Glomerular endothelial cell (primary cell): Measurements from ENCODE around the gene TSPAN18. TPM values are rescaled to one million over a fixed set of nuclear protein-coding genes. Genes with fewer than 3 reads are reported as not detected.

Experiments
- DNase-seq: peaks from one replicate; pipeline ENCODE4 v3.0.0-alpha.2; 2011; ENCODE audit warnings: low read depth, low spot score; ENCODE audit errors: extremely low read depth
- total RNA-seq: library from RNA; depleted of rRNA; stranded (reverse); fragments of >200 nt; gene quantifications from 2 replicates; pipeline ENCODE4 v1.2.3, GENCODE V29; 2015

The TSPAN18 gene
- total RNA-seq, 1 donor from 2014 or later, result 128 TPM

DNA sequence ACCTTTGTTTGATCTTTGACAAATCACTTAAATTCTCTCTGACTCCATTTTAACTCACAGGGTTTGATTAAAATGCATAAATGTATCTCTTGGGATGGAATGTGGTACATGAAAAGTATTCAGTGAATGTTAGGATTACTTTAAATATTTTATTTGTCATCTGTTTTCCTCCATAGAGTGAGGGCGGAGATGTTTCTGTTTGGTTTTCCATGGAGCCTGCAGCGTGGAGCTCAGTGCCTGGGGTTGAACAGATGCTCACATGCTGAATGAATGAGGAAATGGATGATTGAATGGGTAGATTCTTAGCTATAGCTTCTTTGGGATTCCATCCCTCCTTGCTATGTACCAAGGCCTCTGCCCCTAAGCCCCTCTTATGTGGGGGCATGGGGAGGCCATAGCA, 10.0 kb downstream of the TSPAN18 start:
- no peak for DNase-seq

DNA sequence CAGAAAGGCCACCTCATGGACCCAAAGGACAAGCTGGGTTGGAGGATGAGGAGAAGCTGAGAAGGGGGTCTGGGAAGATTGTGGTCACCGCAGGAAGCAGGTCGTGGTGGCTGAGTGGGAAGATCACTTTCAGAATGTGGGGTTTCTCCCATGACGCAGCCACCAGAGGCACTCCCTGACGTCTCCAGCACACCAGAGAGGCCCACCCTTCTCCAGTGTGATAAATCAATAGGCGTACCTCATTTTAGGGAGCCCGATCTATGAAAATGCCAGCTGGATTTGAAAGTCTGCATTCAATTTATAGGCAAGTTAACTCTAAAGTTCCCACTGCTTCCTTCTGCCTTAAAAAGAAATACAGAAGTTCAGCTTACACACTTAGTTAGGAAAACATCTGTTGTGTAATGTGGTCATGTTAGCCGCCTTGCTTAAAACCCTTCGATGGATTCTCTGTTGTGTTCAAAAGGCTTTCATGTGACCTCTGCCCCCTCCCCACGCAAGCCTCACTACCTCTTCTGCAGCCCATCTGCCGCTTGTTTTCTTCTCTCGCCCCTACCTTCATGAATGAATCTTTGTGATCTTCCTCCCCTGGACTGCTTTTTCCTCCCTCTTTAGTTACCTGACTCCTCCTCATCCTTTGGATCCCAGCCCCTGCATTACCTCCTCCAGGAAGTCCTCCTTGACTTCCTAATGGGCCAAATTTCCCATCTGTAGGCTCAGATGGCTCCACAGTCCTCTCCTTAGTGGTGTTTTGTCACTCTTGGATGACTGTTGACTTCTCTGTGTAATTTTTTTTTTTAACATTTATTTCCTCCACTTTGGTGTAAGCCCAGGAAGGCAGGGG, 10.7 kb downstream of the TSPAN18 start:
- no peak for DNase-seq

DNA sequence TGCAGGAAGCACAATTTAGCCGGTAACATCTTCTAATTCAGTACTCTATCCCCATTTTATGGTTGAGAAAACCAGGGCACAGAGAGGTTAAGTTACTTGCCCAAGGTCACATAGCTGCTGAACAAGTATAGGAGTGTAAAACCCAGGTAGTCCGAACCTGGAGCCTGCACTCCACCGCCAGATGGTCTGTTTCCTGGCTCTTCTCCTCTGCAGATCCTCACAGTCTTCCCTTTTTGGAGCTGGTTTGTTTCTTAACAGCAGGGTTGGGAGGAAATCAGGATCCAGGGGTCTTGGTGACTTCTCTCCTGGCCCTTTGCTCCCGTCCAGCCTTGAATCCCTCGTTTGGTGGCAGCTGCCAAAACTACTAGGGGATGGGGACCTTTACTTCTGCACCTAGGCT, 12.0 kb downstream of the TSPAN18 start:
- DNase-seq, result no peak

DNA sequence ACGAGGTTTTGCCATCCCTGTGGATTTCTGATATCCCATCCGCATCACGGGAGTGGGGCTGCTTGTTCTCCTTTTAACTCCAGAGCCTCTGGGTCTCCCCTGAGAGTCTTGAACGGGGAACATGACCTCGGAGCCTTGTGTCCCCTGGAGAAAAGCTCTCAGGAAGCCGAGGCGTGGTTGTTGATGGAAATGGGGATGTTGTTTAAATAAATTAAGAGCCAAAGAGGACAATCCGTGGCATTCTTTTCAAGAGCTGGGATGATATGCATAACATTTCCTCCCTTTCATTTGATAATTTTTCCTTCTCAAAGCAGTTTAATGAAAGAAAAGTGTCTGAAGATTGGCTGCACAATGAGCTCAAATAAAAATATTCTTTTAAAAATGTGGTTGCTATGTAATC, 14.2 kb downstream of the TSPAN18 start:
- no peak for DNase-seq

DNA sequence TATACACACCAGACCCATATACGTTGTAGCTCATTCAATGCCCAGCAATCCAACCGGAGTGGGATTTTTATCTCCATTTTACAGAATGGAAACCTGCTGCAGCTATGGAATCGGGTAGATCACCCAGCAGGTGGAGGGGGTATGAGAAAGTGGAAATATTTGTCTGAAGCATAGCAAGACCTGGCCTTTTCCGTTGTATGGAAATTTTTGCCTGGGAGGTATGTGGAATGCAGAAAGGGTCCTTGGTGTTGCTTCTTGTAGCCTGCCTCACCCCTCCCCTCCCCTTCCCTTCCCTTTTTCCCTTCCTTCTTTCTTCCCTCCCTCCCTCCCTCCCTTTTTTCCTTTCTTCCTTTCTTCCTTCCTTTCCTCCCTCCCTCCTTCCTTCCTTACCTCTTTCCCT, 15.2 kb downstream of the TSPAN18 start:
- no peak for DNase-seq

DNA sequence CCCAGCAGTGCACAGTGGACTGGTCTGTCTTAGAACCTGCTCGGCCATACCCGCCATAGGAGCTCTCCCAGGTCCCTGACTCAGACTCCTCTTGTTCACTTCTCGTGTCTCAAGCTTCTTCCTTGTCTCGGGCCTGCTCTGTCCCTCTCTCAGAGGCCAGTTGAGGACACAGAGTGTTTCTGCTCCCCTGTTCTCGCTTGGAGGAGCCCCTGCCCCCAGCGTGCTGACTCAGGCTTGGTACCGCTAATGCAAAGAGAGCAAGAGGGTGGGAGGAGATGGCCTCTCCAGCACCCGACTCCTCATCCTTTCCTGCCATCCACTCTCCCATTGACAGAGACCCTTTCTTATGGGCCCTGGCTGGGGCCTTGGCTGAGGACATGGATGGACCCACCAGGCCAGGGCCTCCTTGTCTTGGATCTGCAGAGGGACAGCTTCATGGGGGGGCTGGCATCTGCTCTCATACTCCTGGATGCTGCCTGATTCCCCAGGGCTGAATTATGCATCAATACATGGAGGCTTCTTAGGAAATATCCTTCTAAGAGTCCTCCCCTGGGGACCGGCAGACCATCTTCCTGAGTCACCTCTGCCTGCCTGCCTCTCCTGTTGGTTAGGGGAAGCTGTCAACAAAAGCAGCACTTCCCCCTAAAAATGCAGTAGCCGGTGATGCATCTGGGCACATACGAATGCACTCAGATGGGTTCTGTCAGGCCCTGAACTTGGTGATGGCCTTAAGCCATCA, 15.9 kb downstream of the TSPAN18 start:
- no peak for DNase-seq

DNA sequence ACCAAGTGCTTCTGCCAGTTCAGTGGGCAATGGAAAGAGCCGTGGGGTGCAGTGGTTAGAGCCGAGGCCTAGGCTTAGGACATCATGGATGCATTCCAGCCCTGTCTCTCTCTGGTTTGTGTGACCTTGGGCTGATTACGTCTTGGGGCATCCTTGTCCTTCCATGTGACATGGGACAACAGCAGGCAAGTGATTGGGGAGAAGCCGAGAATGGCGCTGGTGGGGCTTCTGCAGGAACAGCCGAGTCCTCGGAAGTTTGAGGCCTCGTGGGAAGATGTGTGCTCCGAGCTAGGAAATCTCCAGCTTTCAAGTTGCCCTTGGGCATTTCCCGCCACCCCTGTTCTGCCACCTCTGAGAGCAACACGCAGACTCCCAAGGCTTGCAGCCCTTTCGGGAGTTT, 16.6 kb downstream of the TSPAN18 start:
- DNase-seq, result no peak

DNA sequence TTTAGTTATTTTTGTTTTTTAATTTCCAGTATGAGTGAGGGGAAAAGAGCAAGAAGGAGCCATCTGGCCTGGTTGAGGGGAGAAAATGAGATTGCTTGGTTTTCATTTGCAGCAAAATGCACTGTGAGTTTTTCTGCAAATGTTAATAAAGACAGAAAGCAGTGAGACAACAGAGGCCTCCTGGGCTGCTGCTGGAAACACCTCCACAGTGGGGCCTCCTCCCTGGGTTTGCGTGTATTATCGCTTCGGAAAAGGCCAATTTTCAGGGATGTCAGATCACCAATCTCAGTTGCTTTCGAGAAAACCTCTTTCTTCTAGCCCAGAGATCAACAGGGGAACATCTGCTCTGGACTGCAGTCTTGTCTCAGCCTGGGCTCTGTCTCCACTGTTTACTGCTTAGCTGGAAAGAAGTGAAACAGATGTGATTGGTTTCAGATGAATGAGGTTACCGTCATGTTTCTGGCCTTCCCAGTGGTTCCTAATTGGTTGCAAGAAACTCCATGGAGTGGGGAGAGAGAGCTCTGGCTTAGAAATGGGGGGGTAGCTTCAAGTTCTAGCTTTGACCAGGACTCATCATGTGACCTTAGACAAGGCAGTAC, 17.3 kb downstream of the TSPAN18 start:
- no peak for DNase-seq

DNA sequence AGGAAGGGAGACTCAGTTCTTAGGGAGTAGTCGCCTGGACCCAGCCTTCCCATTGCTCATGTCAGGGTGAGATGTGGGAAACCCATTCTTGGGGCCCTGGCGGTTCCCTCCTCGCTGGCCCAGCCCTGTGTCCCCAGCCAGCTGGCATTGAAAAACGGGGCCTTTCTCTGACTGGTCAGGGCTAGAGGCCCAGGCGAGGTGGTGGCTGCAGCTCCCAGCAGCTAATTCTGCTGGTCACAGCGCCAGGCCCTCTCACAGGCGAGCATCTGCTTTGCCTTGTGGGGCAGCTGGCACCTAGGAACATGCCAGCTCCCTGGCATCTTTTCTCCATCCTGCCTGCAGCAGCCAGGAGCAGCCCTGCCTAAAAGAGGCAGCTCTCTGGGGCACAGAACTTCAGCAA, 20.1 kb downstream of the TSPAN18 start:
- no peak for DNase-seq

DNA sequence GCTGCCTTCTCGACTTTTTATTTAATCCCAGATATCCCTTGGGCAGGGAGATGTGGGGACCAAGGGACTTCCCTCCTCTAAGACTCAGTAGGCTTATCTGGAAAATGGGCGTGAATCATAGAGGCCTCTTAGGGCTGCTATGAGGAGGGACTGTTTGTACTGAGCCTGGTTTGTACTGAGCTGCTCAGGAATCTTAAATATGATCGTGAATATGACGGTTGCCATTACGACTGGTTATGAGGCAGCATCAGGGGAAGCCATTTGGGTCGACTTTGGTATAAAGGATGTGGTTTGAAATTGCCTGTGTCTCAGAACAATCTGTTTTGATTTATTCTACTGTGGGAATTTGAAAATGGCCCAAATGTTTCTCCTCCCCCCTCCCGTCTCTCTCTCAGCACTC, 20.6 kb downstream of the TSPAN18 start:
- no peak for DNase-seq

DNA sequence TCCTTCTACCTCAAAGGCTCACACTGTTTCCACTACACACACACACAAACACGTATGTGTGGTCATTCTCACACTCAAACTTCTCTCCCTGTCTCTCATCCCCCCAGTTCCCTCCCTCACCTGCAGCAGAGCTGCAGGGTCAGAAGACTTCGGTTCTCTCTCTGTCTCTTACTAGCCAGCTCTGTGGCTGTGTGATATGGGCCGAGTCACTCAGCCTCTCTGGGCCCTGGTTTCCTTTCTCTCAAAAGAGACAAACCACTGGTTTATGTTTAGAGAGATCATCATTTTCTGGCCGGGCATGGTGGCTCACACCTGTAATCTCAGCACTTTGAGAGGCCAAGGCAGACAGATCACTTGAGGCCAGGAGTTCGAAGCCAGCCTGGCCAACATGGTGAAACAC, 21.1 kb downstream of the TSPAN18 start:
- DNase-seq, result no peak

DNA sequence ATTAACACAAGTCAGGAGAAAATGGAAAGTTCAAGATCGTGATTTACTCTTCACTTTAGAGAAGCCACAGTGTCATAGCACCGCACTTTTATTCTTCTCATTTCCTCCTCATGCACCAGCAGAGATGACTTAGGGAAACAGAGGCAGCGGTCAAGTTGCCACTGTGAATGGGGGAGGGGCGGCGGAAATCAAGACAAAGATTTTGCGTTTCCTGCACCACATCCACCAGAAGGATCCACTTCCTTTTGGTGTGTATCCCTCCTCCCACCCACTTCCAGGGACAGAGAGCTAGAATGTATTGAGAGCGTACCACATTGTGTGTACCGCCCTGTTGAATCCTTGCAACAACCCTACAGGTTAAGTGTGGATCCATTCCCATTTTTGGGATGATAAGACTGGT, 21.8 kb downstream of the TSPAN18 start:
- no peak for DNase-seq

DNA sequence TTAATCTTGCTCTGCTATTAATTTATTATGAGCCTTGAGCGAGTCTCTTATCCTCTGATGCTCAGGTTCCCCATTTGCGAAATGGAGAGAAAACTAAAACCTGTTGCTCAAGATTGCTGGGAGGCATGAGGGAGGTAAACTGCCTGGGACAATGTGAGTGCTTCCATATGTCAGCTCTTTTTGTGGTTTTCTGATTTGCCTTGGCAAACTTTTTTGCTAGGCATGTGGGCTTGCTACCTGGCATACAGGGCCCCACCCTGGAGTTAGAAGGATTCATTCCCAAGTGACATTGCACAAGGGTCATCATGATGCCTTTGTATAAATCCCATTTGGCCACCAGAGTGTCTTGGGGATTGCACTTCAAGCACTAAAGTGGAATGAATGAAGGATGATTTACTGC, 22.4 kb downstream of the TSPAN18 start:
- no peak for DNase-seq

DNA sequence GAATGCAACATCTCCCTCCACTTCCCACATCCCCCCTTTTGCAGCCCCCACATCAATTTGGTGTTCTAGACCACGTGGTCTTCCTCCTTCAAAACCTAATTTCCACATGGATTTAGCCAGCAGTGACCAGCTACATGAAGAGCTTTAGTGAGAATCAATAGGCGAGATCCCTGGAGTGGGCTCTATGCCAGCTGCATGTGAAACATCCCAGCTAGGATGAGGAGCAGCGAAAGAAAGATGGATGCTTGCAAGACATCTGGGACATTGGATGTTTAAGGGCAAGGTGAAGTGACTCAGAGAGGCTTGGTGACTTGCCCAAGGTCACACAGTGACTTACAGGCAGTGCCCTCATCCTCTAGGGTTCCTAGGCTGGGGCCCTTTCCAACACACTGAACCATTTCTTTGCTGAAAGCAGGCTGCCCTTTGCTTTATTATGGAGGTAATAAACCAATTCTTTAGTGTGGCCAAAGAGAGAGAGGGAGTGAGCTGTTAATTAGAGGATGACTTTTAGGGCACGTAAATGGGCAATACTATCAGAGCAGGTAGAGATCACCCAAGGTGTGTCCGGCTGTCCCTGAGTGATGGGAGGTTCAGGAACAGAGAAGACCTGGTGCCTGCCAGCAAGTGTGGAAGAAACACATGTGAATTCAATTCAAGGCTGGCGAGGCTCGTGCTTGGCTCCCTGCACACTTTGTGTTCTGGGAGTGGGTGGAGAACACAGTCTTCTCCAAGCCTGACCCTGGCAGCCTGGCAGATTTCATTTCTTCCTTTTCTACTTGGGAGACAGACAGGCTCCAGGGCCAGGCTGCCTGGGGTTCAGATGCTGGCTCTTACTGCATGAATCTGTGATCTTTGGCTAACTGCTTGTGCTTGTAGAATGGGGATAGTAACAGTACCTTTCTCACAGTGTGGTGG, 24.0 kb downstream of the TSPAN18 start:
- DNase-seq, result no peak

DNA sequence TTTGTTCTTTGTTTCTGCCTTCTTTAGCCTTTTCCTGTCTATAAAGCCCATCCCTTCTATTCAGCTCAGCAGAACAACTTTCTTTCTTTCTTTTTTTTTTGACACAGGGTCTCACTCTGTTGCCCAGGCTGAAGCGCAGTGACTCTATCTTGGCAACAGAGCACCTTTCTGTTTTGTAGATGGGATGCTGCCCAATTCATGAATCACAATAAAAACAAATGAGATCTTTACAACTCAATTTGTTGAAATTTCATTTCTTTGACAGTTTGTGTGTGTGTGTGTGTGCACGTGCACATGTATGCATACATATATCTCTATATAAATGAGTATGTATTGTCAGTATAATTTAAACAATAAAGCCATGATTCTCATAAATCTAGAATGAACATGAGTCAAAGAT, 25.5 kb downstream of the TSPAN18 start:
- no peak for DNase-seq

DNA sequence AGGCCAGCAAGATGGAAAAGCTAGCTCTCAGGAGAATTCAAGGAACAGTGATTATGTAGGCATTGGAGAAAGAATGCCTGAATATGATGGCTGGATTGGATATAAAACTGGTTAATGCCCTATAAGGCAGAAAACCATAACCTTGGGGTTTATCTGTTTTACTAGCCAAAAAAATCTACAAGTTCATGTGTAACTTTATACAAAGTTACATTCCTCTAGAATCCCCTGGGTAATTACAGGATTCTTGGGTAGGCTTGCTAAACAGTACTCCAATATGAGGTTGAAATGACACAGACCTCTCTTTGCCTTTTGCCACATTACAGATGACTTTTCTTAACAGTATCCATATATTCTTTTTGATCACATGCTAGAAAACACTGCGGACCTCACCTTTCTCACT, 26.0 kb downstream of the TSPAN18 start:
- DNase-seq, result no peak

DNA sequence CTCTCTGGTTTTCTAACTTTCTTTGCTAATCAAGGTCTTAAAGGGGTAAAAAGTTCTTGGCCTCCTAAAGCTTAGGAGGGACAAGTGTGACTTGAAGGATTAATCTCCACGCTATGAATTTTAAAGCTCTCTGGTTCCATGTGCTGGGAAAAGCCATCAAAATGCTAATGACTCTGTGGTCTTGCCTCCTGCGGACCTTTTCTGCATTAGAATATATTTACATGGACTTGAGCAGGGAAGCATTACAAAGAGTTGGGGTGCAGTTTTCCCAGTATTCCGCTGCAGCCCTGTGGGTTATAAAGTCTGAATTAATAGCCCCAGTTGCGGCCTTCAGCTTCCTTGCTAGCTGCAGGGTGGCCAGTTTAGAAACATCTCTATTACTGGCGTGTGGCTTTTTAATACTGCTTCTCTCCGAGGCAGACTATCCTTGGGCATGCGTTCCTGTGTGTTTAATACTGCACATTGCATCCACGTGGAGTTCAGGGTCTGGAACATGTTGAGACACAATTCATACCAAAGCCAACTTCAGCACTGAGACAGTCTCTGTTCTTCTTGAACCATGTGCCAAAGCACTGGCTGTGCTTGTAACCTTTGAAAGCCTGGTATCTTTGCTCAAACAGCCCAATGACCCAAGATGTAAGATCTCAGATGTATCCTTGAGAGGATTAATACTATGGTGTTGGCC, 27.3 kb downstream of the TSPAN18 start:
- no peak for DNase-seq

DNA sequence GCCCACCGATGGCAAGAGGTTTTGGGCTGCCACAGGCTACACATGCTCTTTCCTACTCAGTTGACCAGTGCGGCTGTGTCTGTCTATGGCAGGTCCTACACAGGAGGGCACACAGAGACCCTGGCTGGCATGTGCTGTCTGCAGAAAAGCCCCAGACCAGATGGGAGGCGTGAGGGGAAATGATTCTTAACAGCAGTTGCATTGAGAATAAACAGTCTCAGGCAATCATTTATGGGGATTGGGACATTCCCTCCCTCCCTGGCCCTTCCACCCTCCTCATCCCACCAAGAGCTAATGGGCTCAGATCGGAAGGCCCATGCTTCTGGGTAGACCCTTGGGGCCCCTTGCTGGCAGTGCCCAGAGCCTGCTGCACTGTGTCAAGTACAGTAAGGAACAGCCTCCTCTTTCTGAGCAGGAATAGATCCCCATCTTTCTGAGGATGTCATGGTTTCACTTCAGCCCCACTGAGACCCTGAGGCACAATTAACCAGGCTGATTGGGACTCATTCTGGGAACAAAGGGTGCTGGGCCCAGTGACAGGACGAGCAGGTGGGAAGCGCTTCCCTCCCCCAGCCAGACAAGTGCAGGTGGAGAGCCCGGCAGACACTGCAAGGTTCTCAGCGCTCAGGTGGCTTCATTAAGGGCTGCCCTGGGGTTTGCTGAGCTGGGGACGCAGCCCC, 28.3 kb downstream of the TSPAN18 start:
- DNase-seq, result no peak
